IMR-90 (cell line): ENCODE data around the gene PDE4DIP.
"Not testable (repeated sequence)": the region's sequence is repeated elsewhere in the genome, so short reads cannot be mapped to it uniquely, and the experiment has no call there.

Experiments used
- CEBPB ChIP-seq: IDR thresholded peaks from 2 replicates; pipeline ENCODE4 v1.6.1; 2012; ENCODE audit warnings: low read depth, low read length, improper control_type of control experiment
- CHD1 ChIP-seq: IDR thresholded peaks from 2 replicates; pipeline ENCODE4 v1.6.1; 2012; ENCODE audit warnings: low read depth, low read length, improper control_type of control experiment
- MAZ ChIP-seq: IDR thresholded peaks from 2 replicates; pipeline ENCODE4 v1.6.1; 2012; ENCODE audit warnings: low read depth, mild to moderate bottlenecking, low read length, improper control_type of control experiment, moderate library complexity, borderline replicate concordance
- MXI1 ChIP-seq: IDR thresholded peaks from 2 replicates; pipeline ENCODE4 v1.6.1; 2012; ENCODE audit warnings: low read depth, mild to moderate bottlenecking, low read length, moderate library complexity, borderline replicate concordance
- NFE2L2 ChIP-seq: fragments of 150-350 bp; IDR thresholded peaks from 2 replicates; pipeline ENCODE4 v1.6.1; 2016; ENCODE audit warnings: low read depth, mild to moderate bottlenecking, low read length
- POLR2A ChIP-seq: IDR thresholded peaks from 2 replicates; pipeline ENCODE4 v1.6.1; 2012; ENCODE audit warnings: mild to moderate bottlenecking, low read depth, low read length
- RAD21 ChIP-seq: IDR thresholded peaks from 2 replicates; pipeline ENCODE4 v1.6.1; 2012; ENCODE audit warnings: low read length, improper control_type of control experiment
- TF ChIP-seq, protein P1 (sequence below): conservative IDR thresholded peaks from 2 replicates; pipeline ENCODE4 v1.5.1; 2012; ENCODE audit warnings: mild to moderate bottlenecking, low read depth, low read length, improper control_type of control experiment
- TF ChIP-seq, protein P2 (sequence below): fragments of 150-350 bp; IDR thresholded peaks from 2 replicates; pipeline ENCODE4 v1.6.1; 2017; ENCODE audit warnings: mild to moderate bottlenecking, antibody characterized with exemption, low read length, low read depth
- TF ChIP-seq, protein P3 (sequence below): fragments of 150-350 bp; IDR thresholded peaks from 2 replicates; pipeline ENCODE4 v1.6.1; 2016; ENCODE audit warnings: low read depth, mild to moderate bottlenecking, low read length, moderate library complexity, borderline replicate concordance

DNA sequence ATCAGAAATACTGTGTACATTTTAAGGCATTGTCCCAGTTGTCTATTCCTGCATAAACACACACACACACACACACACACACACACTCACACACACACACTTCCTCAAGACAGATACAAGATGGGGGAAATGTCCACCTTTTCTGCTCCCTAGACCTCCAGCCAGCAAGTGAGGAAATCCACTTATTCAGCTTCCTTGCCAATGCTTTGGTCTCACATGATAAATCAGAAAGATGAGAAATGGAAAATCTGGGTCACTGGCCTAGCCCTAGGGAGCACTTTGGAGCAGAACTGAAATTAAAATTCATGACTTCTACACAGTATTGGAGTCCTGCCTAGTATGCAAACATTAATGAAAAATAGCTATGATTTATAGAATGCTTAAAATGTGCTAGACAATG lies 15.3 kb upstream of the PDE4DIP start:
- TF ChIP-seq, protein P1, sequence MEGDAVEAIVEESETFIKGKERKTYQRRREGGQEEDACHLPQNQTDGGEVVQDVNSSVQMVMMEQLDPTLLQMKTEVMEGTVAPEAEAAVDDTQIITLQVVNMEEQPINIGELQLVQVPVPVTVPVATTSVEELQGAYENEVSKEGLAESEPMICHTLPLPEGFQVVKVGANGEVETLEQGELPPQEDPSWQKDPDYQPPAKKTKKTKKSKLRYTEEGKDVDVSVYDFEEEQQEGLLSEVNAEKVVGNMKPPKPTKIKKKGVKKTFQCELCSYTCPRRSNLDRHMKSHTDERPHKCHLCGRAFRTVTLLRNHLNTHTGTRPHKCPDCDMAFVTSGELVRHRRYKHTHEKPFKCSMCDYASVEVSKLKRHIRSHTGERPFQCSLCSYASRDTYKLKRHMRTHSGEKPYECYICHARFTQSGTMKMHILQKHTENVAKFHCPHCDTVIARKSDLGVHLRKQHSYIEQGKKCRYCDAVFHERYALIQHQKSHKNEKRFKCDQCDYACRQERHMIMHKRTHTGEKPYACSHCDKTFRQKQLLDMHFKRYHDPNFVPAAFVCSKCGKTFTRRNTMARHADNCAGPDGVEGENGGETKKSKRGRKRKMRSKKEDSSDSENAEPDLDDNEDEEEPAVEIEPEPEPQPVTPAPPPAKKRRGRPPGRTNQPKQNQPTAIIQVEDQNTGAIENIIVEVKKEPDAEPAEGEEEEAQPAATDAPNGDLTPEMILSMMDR: not testable (repeated sequence)
- not testable (repeated sequence) for TF ChIP-seq RAD21, NFE2L2, CEBPB, CHD1, POLR2A, MAZ, MXI1
- TF ChIP-seq, protein P2, sequence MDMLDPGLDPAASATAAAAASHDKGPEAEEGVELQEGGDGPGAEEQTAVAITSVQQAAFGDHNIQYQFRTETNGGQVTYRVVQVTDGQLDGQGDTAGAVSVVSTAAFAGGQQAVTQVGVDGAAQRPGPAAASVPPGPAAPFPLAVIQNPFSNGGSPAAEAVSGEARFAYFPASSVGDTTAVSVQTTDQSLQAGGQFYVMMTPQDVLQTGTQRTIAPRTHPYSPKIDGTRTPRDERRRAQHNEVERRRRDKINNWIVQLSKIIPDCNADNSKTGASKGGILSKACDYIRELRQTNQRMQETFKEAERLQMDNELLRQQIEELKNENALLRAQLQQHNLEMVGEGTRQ: not testable (repeated sequence)
- TF ChIP-seq, protein P3, sequence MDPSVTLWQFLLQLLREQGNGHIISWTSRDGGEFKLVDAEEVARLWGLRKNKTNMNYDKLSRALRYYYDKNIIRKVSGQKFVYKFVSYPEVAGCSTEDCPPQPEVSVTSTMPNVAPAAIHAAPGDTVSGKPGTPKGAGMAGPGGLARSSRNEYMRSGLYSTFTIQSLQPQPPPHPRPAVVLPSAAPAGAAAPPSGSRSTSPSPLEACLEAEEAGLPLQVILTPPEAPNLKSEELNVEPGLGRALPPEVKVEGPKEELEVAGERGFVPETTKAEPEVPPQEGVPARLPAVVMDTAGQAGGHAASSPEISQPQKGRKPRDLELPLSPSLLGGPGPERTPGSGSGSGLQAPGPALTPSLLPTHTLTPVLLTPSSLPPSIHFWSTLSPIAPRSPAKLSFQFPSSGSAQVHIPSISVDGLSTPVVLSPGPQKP: not testable (repeated sequence)
